Muscle of leg (tissue), 11 donors: ENCODE data around the gene RABEP2. TPM values are rescaled to one million over a fixed set of nuclear protein-coding genes. Genes with fewer than 3 reads are reported as not detected.

Experiments used
- DNase-seq: peaks from one replicate; pipeline ENCODE4 v3.0.0; 2013
- H3K27ac ChIP-seq: one replicate; pipeline ENCODE4 v1.5.1; 2013; ENCODE audit warnings: mild to moderate bottlenecking, low read length, control low read depth
- H3K27me3 ChIP-seq: one replicate; pipeline ENCODE4 v1.6.1; 2013; ENCODE audit warnings: low read length; ENCODE audit not compliant: control insufficient read depth, insufficient read depth
- H3K36me3 ChIP-seq: one replicate; pipeline ENCODE4 v1.6.1; 2013; ENCODE audit warnings: low read length; ENCODE audit not compliant: control insufficient read depth, insufficient read depth
- H3K4me1 ChIP-seq: one replicate; pipeline ENCODE4 v1.6.1; 2013; ENCODE audit warnings: low read length; ENCODE audit not compliant: control insufficient read depth, insufficient read depth
- H3K4me3 ChIP-seq: one replicate; pipeline ENCODE4 v1.5.1; 2013; ENCODE audit warnings: low read length, control low read depth
- H3K9me3 ChIP-seq: replicated peaks from 2 replicates; pipeline ENCODE4 v1.6.1; 2013; ENCODE audit warnings: low read depth, low read length; ENCODE audit not compliant: control insufficient read depth
- WGBS: methylation state at CpG from one replicate; pipeline ENCODE4 v1.1.5; 2013; ENCODE audit warnings: missing lambda C conversion rate; ENCODE audit not compliant: insufficient coverage; 5-methylcytosine and 5-hydroxymethylcytosine counted together
- polyA plus RNA-seq, 8 donors: library from polyadenylated mRNA; unstranded; fragments of 120-200 nt; gene quantifications; one replicate each; pipeline versions ENCODE4 v1.2.1 to v1.2.3, GENCODE V29; 2013; ENCODE audit warnings: inconsistent platforms in 1 of 8, low replicate concordance in 1 of 8; ENCODE audit not compliant: insufficient read length in 8 of 8, insufficient read depth in 1 of 8
- total RNA-seq: library from RNA; stranded (reverse); fragments of 120-200 nt; gene quantifications from one replicate; pipeline ENCODE4 v1.2.4, GENCODE V29; 2013

RABEP2 gene
- total and polyA plus RNA-seq, 9 donors: 11.6 to 19.3 (median 15.3) TPM

DNA sequence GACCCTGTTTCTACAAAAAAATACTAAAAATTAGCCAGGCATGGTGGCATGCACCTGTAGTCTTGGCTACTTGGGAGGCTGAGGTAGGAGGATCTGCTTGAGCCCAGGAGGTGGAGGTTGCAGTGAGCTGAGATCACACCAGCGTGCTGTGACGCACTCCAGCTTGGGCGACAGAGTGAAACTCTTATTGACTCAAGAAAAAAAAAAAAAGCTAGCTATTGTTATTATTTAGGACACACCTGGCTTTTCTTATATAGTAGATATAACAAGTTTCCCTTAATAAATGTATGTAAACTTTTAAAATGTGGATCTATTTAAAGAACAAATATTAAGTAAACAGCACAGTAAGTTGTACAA is 1.8 kb downstream of the RABEP2 start:
- H3K4me1 ChIP-seq: peaks cover 17% of the 10 kb centered on the region
- DNase-seq: no peak
- H3K36me3 ChIP-seq: peaks cover 20% of the 10 kb centered on the region
- no CpG with 5 or more reads among the region's 3 CpGs for WGBS
- H3K4me3 ChIP-seq: no peak overlapping the region
- no peaks in the 10 kb centered on the region for H3K9me3 ChIP-seq
- H3K27me3 ChIP-seq: no peaks in the 10 kb centered on the region
- no peak overlapping the region for H3K27ac ChIP-seq

DNA sequence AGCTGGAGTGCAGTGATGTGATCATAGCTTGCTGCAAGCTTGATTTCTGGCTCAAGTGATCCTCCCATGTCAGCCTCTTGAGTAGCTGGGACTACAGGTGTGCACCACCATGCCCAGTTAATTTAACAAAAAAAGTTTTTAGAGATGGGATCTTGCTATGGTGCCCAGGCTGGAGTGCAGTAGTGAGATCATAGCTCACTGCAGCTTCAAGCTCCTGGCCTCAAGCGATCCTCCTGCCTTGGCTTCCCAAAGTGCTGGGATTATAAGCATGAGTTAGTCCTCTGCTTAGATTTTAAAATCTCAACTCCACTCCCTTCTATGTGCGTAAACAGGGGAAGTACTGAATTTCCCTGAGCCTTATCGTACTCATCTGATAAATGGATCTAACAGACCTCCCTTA is 6.3 kb downstream of the RABEP2 start:
- no peak overlapping the region for H3K4me3 ChIP-seq
- H3K36me3 ChIP-seq: peaks cover 40% of the 10 kb centered on the region
- 80% methylated on average over 1 of the region's 3 CpGs for WGBS
- no peaks in the 10 kb centered on the region for H3K27me3 ChIP-seq
- peaks cover 3% of the 10 kb centered on the region for H3K4me1 ChIP-seq
- H3K27ac ChIP-seq: no peak overlapping the region
- DNase-seq: no peak
- no peaks in the 10 kb centered on the region for H3K9me3 ChIP-seq

DNA sequence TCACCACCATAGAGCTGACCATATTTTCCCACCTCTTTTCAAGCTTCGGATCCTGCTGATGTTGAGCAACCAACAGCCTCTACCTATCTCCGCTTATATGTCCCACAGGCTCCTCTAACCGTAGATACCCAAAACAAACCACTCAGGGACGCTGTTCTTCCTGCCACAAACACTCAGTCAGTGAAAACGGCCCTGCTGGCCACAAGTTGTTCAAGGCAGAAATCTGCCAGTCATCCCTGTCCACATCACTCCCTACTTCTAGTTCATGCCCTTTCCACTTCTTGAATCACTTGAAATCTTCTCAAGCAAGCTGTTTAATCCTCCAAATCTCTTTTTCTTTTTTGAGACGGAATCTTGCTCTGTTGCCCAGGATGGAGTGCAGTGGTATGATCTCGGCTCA is 7.9 kb downstream of the RABEP2 start:
- Histone ChIP-seq H3K36me3 (peaks cover 46% of the 10 kb centered on the region), H3K4me1 (no peaks in the 10 kb centered on the region)

DNA sequence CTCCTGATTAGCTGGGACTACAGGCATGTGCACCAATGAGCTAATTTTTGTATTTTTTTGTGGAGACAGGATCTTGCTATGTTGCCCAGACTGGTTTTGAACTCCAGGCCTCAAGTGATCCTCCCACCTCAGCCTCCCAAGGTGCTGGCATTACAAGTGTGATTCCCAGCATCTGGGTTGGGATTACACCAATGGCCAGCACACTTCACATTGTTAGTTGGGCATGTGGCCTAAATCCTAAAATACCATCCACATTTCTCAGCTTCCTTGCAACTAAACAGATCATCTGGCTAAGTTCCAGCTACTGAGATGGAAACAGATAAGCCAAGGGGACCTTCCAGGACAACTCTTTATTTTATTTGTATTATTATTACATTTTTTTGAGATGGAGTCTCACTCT is 9.9 kb downstream of the RABEP2 start:
- peaks cover 12% of the 10 kb centered on the region for H3K4me1 ChIP-seq
- no peak for DNase-seq
- H3K27ac ChIP-seq: no peak overlapping the region
- H3K4me3 ChIP-seq: no peak overlapping the region
- H3K27me3 ChIP-seq: no peaks in the 10 kb centered on the region
- peaks cover 44% of the 10 kb centered on the region for H3K36me3 ChIP-seq
- H3K9me3 ChIP-seq: no peaks in the 10 kb centered on the region

More for the DNA sequence above, 7.9 kb downstream of the RABEP2 start:
- Histone ChIP-seq H3K9me3 (no peaks in the 10 kb centered on the region), H3K27ac (no peak overlapping the region), H3K27me3 (no peaks in the 10 kb centered on the region), H3K4me3 (no peak overlapping the region)
- WGBS: 87% methylated on average over 6 of the region's 7 CpGs
- no peak for DNase-seq

DNA sequence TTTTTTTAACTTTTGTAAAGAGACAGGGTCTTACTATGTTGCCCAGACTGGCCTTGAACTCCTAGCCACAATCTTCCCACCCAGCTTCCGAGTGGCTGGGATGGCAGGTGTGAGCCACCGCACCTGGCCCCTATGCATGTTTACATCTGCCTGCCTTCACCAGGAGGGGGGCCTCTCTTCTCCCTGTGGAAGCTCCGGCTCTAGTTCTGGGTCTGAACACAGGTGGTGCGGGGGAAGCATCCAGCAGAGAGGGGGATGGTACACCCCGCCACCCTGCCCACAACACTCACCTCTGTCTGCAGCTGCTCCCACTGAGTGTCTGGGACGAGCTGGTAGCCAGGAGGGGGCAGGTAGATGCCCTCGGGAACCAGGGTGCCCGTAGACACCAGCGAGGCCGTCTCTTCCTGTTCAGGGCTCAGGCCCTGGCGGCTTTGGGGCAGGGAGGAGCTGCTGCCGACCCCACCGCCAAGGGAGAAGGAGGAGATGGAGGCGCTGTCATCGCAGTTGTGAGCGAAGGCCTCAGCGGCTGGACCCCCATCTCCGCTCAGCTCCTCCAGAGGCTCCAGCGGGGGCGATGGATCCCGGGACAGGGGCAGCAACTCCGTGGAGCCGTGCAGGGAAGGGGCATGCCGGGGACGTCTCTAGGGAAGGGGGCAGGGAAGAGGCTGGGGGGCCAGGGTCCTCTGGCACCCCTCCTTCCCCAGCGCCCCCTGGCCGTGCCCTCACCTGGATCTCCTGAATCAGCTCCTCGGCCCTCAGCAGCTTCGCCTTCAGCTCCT is 10.9 kb downstream of the RABEP2 start:
- DNase-seq: no peak
- peaks cover 14% of the 10 kb centered on the region for H3K4me1 ChIP-seq
- no peak overlapping the region for H3K27ac ChIP-seq
- 90% methylated on average over 17 of the region's 29 CpGs for WGBS
- peaks cover 38% of the 10 kb centered on the region for H3K36me3 ChIP-seq
- H3K9me3 ChIP-seq: no peaks in the 10 kb centered on the region
- H3K4me3 ChIP-seq: no peak overlapping the region
- no peaks in the 10 kb centered on the region for H3K27me3 ChIP-seq

DNA sequence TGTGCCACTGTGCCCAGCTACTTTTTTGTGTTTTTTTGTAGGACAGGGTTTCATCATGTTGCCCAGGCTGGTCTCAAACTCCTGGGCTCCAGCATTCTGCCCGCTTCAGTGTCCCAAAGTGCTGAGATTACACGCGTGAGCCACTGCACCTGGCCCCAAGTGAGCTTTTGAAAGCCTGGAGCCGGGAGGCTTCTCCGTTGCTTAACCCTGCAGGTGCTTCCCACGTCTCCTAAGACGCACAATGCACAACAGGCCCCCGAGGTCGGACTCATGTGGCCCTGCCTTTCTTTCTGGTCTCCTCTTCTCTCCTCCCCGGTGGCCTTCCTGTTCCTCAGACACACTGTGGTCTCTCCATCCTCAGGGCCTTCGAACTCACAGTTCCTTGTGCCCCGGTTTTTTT is 12.5 kb downstream of the RABEP2 start:
- no peak for DNase-seq
- H3K27me3 ChIP-seq: no peaks in the 10 kb centered on the region
- peaks cover 17% of the 10 kb centered on the region for H3K4me1 ChIP-seq
- no peaks in the 10 kb centered on the region for H3K9me3 ChIP-seq
- 81% methylated on average over 12 of the region's 12 CpGs for WGBS
- H3K27ac ChIP-seq: no peak overlapping the region
- peaks cover 38% of the 10 kb centered on the region for H3K36me3 ChIP-seq
- no peak overlapping the region for H3K4me3 ChIP-seq

DNA sequence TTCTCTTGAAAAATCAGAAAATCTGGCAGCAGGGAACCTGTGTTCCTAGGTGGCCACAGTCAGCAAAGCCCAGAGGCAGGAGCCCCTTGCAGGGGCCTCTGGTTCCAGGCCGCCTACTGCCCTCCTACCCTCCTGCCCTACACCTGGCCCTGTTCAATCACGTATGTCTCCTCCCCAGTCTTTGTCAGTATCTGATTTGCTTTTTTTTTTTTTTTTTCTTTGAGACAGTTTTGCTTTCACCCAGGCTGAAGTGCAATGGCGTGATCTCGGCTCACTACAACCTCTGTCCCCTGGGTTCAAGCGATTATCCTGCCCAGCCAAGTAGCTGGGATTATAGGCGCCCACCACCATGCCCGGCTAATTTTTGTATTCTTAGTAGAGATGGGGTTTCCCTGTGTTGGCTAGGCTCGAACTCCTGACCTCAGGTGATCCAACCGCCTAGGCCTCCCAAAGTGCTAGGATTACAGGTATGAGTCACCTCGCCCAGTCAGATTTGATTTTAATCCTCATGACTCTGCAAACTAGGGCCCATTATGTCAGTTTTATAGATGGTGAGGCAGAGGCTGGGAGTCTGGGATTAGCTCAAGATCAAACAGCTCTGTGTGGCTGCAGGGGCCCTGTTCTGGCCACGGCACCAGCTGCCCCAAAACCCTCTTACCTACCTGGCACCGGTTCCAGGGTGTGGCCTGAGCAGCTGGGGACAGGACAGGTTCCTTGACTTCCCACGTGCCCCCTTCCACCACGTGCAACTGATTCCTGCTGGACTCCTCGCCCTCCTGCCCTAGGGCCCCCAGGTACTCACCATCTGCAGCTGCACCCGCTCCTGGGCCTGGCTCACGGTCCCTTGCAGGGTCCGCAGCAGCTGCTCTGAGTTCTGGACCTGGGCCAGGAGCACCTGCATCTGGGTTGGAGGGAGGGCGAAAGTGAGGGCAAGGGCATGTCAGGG is 14.7 kb downstream of the RABEP2 start:
- peak overlapping the region; percentile 51 for H3K27ac ChIP-seq
- H3K4me3 ChIP-seq: no peak overlapping the region
- H3K9me3 ChIP-seq: no peaks in the 10 kb centered on the region
- H3K27me3 ChIP-seq: no peaks in the 10 kb centered on the region
- H3K4me1 ChIP-seq: peaks cover 25% of the 10 kb centered on the region
- WGBS: 78% methylated on average over 14 of the region's 19 CpGs
- H3K36me3 ChIP-seq: peaks cover 30% of the 10 kb centered on the region
- peak; percentile 29 for DNase-seq

DNA sequence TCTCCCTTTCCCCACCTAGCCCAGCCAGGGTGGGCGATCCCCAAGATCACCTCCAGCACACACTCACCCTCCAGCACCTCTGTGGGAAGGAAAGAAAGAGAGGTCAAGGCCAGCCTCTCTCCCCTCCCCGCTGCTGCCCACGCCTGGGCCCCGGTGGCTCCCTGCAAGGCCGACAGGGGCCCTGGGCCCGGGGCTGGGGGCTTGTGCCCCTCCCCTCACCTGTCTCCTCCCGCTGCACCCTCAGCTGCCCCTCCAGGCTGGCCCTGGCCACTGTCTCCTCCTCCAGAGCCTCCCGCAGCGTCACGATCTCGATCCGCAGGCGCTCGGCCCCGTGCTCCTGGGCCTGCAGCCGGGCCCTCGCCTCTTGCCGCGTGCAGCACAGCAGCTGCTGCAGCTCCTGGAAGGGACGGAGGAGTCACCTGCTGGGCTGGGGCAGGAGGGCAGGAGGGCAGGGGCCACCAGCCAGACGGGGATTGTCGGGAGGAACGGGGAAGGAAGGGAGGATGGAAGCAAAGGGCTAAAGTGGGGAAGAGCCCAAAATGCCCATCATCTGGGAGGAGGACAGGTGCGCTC is 19.2 kb downstream of the RABEP2 start:
- no peaks in the 10 kb centered on the region for H3K27me3 ChIP-seq
- H3K36me3 ChIP-seq: peaks cover 50% of the 10 kb centered on the region
- H3K27ac ChIP-seq: peak overlapping the region; percentile 69
- H3K4me1 ChIP-seq: peaks cover 23% of the 10 kb centered on the region
- WGBS: 58% methylated on average over 22 of the region's 24 CpGs
- H3K9me3 ChIP-seq: no peaks in the 10 kb centered on the region
- DNase-seq: no peak
- H3K4me3 ChIP-seq: no peak overlapping the region

DNA sequence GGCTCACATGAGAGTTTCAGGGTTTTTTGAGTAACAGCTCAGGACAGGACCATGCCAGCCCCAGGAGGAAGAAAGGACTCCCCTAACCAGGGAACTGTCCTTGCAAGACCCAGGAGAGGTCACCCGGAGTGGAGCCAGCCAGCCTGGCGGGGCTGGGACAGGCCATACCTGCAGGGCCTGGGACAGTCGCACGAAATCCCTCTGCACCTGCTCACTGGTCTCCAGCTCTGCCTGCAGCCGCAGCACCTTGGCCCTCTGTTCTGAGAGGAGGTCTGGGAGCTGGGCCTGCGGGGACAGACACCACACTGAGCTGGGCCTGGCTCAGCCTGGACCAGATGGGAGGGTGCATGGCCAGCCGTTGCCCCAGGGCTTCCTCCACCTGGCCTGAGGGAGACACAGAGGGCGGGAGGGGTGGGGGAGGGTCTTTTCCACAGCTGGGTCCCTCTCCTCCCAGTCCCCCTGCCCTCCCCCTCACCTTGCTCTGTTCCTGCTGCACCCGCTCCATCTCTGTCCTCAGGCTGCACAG is 19.7 kb downstream of the RABEP2 start:
- DNase-seq: no peak
- peaks cover 51% of the 10 kb centered on the region for H3K36me3 ChIP-seq
- WGBS: 94% methylated on average over 5 of the region's 9 CpGs
- H3K27me3 ChIP-seq: no peaks in the 10 kb centered on the region
- H3K4me1 ChIP-seq: peaks cover 17% of the 10 kb centered on the region
- H3K9me3 ChIP-seq: no peaks in the 10 kb centered on the region
- H3K27ac ChIP-seq: peak overlapping the region; percentile 69
- no peak overlapping the region for H3K4me3 ChIP-seq

DNA sequence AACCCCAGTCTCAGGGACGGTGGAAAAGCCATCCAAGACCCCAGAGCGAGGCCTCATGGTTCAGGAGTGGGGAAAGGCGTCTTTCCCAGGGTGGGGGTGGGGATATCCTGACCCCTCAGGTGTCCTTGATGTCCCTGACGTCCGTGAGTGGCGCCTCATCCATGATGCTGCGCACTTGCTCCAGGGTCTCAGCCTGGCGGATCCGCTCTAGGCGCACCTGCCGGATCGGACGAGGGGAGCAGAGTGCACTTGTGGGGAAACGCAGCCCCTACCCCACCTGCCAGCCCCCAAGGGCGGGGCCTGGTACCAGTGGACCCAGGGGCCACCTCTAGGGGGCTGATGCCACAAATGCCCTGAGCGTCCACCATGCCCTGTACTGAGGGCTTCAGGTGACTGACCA is 20.2 kb downstream of the RABEP2 start:
- Histone ChIP-seq H3K27ac (peak overlapping the region; percentile 42), H3K9me3 (no peaks in the 10 kb centered on the region), H3K4me3 (no peak overlapping the region), H3K4me1 (peaks cover 16% of the 10 kb centered on the region), H3K27me3 (no peaks in the 10 kb centered on the region), H3K36me3 (peaks cover 51% of the 10 kb centered on the region)
- WGBS: 85% methylated on average over 7 of the region's 16 CpGs
- no peak for DNase-seq
